Dedifferentiated amniotic fluid mesenchymal stem cell (primary cell): ENCODE results near the gene CRELD2.
A peak's percentile ranks its signal among the peaks of the same experiment; 100 is the strongest.

Source experiments
- DNase-seq: peaks from one replicate; pipeline ENCODE4 v3.0.0-alpha.2; 2016; ENCODE audit errors: extremely low spot score

The CRELD2 gene

GRCh38 chr22:49956914-49957825 lies 38.7 kb downstream of the CRELD2 start:
- DNase-seq, result no peak

DNA sequence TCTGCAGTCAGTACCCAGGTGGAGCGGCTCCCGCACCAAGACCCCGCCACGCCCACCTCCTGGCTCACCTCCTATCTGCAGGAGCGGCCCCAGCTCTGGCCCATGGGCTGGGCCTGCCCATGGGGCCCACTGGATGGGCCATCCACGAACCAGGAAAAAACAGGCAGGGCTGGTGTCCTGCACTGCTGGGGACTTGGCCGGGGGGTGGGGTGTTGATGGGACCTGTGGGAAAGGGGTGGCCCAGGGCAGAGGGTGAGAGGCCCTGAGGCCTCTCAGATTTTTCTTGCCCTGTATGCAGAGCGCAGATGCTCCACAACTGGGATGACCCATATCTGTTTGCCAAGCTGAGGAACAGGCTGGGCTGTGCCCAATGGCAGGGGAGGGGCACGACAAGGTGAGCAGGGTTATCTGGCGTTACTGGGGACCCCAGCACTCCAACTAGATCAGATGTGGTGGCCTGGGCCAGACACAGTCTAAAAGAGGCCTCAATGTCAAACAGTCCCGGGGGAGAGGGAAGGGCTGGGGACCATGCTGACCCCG lies 39.5 kb downstream of the CRELD2 start:
- no peak for DNase-seq

DNA sequence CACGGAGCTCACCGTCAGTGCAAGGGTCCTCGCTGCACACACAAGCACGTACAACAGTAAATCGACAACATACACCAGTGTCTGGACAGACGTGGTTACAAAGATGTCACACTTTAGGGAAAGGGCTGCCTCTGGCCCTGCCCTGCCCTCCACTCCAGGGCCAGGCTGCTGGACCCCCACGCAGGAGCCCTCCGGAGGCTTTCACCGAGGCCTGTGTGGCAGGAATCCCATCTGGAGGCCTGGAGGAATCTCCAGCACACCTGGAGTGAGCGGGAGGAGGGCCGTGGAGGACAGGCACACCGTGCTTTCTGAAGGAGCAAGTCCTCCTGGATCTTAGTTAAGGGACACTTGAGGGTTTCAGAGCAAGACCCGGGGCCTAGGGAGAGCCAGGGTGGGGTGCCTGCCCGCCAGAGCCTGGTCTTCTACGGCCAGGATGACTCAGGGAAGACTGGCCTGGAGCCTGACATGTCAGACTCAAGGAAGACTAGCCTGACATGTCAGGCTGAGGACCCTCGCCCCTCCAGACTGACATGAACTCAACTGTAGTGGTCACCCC lies 40.0 kb downstream of the CRELD2 start:
- DNase-seq, result no peak

DNA sequence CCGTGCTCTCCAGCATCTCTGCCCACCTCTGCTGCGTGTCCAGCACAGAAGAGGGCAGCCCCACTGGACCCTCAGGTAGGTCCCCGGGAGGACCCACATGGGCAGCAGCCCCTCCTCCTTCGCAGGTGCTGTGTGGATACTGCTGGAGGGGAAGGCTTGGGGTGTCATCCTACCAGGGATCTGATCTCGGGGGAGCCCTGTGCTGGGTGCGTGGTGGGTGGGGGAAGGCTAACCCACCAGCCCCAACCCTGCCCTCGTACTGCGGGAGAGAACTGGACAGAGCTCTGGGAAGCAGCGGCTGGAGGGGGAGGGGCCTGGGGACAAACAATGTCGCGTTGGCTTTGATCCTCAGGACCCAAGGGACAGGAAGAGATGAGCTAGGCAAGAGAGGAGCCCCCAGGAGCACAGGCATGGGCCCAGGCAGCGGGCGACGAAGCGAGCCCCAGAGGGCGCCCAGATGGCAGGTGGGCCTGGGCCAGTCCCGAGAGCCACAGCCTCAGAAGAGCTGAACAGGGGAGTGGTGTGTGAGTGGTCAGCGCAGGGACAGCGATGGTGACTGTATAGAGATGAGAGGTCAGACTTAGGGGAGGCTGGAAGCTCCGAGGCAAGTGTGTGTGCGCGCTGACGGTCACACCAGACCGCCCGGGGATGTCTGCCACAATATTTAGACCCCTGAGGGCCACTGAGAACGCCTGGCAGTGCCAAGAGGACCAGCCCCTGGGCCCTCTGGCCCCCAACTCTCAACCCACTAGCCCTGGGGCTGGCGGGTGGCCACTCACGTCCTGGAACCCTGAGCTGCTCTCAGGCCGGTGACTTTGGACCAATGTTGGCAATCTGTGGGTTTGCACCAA lies 40.7 kb downstream of the CRELD2 start:
- DNase-seq, result no peak

DNA sequence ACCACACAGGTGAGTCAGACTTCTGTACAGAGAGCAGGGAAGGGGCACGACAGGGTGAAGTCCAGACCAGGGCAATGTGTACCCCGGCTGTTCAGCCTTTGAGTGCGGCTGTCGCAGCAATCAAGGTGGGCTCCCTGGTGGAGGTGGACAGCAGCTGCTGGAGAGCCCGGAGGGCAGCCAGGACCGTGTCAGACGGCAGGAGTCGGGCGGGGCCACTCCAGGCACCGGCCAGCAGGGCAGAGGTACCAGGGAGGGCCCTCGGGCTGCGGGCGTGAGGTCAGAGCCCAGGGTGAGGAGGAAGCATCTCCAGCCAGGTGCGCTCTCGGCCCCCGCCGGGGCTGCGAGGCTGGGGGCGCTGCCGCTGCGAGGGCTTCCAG lies 41.3 kb downstream of the CRELD2 start:
- no peak for DNase-seq

DNA sequence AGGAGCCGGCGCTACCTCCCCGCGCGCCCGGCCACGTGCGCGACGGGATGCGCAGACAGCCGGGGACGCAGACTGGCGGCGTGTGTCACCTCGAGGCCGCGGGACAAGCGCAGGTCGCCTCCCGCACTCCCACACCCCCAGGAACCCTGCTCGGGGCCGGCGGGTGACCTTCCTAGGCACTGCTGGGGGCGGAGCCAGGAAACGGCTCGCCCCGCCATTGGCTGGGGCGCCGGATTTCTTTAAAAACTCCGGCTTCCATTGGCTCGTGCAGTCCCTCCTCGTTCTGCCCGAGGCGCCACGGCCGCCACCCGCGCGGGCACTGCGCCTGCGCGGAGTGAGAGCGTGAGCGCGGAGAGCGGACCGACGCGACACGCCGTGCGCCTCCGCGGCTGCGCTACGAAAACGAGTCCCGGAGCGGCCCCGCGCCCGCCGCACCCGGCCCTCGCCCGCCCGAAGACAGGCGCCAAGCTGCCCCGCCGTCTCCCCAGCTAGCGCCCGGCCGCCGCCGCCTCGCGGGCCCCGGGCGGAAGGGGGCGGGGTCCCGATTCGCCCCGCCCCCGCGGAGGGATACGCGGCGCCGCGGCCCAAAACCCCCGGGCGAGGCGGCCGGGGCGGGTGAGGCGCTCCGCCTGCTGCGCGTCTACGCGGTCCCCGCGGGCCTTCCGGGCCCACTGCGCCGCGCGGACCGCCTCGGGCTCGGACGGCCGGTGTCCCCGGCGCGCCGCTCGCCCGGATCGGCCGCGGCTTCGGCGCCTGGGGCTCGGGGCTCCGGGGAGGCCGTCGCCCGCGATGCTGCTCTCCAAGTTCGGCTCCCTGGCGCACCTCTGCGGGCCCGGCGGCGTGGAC lies 41.9 kb downstream of the CRELD2 start, which contains the start of gene PIM3:
Gene PIM3, plus strand, starts transcription at position 614 of the 846 bp plus-strand sequence. Its CDS starts 176 bp downstream, at position 790.
- DNase-seq, result peak; percentile 90

DNA sequence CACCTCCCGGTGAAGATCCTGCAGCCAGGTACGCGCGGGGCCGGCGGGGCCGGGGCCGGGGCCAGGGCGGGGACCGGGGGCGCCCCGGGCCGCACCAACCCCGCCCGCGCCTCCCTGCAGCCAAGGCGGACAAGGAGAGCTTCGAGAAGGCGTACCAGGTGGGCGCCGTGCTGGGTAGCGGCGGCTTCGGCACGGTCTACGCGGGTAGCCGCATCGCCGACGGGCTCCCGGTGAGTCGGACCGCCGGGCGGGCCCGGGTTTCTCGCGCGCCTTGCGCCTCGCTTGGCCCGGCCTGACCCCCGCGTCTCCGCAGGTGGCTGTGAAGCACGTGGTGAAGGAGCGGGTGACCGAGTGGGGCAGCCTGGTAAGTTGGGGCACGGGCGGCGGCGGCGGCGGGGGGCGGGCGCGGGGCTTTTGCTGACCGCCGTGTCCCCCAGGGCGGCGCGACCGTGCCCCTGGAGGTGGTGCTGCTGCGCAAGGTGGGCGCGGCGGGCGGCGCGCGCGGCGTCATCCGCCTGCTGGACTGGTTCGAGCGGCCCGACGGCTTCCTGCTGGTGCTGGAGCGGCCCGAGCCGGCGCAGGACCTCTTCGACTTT lies 42.7 kb downstream of the CRELD2 start:
- no peak for DNase-seq

DNA sequence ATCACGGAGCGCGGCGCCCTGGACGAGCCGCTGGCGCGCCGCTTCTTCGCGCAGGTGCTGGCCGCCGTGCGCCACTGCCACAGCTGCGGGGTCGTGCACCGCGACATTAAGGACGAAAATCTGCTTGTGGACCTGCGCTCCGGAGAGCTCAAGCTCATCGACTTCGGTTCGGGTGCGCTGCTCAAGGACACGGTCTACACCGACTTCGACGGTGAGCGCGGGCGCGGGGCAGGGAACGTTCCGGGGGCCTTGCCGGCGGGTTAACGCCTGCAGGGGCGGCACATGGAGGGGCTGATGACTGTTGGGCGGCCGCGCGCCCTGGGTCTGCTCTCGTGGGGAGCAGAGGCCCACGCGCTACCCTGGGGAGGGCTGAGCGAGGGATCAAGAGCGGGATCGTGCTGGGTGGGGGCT lies 43.2 kb downstream of the CRELD2 start:
- DNase-seq, result no peak

DNA sequence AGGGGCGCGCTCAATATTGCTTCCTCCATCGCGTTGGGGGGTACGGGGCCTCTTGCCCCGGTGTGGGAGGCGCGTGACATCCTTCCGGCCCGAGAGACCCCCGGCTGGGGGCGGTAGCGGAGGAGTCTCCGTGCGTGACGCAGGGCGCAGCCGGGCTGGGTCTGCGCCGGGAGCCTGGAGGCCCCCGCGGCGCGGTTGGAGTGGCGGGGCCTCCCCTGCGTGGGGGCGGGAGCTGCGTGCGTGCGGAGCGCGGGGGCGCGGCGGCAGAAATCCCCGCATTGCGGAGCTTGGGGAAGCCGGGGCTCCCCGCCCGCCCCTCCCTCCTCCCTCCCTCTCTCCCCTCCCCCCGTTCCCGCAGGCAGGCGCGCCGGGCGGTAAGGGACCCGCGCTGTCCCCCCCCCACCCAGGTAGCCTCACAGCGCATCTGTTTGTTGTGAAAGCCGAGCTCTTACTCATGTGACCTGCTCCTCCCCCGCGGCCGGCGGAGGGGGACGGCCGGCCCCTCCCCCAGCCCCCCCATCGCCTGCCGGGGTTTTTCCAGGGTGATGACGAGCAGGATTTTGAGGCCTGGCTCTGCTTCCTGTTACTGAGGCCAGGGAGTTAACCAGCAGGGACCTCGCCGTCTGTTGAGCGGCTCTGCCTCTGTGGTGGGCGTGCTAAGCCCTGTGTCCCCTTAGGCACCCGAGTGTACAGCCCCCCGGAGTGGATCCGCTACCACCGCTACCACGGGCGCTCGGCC lies 43.7 kb downstream of the CRELD2 start:
- DNase-seq, result peak; percentile 73

DNA sequence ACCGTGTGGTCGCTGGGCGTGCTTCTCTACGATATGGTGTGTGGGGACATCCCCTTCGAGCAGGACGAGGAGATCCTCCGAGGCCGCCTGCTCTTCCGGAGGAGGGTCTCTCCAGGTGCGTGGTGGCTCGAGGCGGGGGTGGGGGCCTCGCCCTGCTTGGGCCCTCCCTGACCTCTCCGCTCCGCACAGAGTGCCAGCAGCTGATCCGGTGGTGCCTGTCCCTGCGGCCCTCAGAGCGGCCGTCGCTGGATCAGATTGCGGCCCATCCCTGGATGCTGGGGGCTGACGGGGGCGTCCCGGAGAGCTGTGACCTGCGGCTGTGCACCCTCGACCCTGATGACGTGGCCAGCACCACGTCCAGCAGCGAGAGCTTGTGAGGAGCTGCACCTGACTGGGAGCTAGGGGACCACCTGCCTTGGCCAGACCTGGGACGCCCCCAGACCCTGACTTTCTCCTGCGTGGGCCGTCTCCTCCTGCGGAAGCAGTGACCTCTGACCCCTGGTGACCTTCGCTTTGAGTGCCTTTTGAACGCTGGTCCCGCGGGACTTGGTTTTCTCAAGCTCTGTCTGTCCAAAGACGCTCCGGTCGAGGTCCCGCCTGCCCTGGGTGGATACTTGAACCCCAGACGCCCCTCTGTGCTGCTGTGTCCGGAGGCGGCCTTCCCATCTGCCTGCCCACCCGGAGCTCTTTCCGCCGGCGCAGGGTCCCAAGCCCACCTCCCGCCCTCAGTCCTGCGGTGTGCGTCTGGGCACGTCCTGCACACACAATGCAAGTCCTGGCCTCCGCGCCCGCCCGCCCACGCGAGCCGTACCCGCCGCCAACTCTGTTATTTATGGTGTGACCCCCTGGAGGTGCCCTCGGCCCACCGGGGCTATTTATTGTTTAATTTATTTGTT lies 44.6 kb downstream of the CRELD2 start:
- no peak for DNase-seq

GRCh38 chr22:49963647-49964026 lies 45.2 kb downstream of the CRELD2 start:
- DNase-seq, result no peak

DNA sequence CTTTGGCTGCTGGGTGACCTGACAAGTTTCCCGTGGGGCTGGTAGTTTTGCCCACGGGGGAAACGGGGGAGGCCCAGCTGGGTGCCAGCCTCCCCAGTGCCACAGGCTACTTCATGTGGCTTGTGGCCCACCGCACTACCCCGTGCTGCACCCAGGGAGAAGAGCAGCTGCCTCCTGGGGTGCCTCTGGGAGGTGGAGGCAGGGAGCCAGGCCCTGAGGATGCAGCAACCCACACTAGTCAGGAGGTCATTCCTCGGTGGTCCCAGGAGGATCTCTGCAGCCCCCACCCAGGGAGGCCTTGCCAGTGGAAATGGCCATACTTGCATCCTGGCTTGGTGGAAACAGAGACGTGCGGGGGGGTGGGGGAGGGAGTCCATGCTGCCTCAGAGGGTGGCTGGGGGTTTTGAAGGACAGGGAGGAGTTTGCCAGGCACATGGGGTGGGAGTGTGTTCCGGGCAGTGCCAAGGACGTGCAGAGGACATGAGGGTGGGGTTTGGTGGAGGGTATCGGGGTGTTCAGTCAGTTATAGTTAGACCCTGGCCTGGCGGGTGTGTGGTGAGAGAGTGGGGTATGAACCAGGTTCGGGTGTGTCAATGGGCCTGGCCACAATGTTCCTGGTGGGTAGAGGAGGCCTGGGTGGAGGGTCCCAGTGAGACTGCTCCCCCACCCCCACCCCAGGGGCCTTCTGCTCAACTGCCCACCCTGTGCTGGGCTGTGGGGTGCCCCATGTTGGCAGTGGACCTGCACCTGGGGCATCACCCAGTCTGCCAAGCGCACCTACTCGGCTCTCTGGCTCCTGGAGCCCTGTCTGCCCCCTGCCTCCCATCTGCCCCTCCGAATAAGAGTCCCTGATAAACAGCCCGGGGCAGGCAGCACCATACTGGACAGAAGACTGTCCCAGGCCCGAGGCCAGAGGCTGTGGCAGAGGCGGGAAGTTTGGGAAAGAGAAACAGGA lies 46.0 kb downstream of the CRELD2 start:
- no peak for DNase-seq

- no peak for DNase-seq
Observed at GRCh38 chr22:49965091-49966040, 46.9 kb downstream of the CRELD2 start.

DNA sequence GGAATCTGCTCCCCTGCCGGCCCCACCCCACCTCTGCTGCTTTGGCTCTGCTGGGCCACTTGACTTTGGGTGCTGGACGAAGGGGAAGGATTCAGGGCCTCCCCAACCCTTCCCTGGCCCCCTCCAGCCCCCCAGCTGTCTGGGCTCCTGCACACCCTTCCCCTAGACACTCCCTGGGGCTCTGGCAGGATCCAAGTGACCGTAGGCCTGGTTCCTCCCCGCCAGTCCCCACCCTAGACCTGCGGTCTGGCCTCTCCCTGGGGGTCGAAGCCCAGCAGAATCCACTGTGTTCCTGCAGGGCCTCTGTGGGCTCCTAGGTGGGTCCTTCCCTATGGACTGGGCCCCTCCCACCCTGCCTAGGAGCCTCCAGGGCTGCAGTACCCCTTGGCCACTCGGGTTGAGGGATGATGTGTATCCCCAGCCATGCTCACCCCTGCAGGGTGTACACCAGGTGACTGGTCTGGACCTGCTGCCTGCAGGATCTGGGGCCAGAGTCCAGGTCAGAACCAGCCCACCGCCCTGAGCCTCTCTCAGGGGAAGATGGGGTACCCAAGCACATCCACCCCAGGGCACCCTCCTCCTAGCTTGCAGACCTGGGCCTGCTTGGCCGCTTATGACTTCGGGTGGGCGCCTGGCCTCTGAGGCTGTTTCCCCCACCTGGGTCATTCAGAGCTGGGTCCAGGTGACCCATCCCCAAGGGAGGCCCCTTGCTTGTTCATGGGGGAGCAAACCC lies 47.8 kb downstream of the CRELD2 start:
- DNase-seq, result no peak

- DNase-seq, result no peak
Observed at GRCh38 chr22:49966774-49967705, 48.6 kb downstream of the CRELD2 start.
